H9 (cell line): ENCODE measurements around the gene TMEM119. TPM values are rescaled to one million over a fixed set of nuclear protein-coding genes. Genes with fewer than 3 reads are reported as not detected.

Experiments
- DNase-seq: peaks from one replicate; pipeline ENCODE4 v3.0.0-alpha.2; 2017
- H2AFZ ChIP-seq: one replicate; pipeline ENCODE4 v1.6.1; 2013; ENCODE audit warnings: mild to moderate bottlenecking, low read length, control low read depth, moderate library complexity
- H2AK5ac ChIP-seq: 2 replicates; pipeline ENCODE4 v1.6.1; 2013; ENCODE audit warnings: low read length, control low read depth, mixed read lengths; ENCODE audit not compliant: insufficient read length
- H2BK120ac ChIP-seq: one replicate; pipeline ENCODE4 v1.6.1; 2013; ENCODE audit warnings: low read depth, mild to moderate bottlenecking, low read length, control low read depth, inconsistent platforms; ENCODE audit not compliant: poor library complexity, severe bottlenecking
- H2BK12ac ChIP-seq: 2 replicates; pipeline ENCODE4 v1.6.1; 2013; ENCODE audit warnings: low read length, control low read depth, mixed read lengths, low read depth; ENCODE audit not compliant: insufficient read length
- H2BK15ac ChIP-seq: 2 replicates; pipeline ENCODE4 v1.6.1; 2013; ENCODE audit warnings: low read depth, low read length, control low read depth
- H2BK20ac ChIP-seq: one replicate; pipeline ENCODE4 v1.6.1; 2013; ENCODE audit warnings: low read depth, mild to moderate bottlenecking, low read length, control low read depth, inconsistent platforms; ENCODE audit not compliant: poor library complexity, severe bottlenecking
- H2BK5ac ChIP-seq: 2 replicates; pipeline ENCODE4 v1.6.1; 2013; ENCODE audit warnings: low read length, control low read depth, mixed read lengths; ENCODE audit not compliant: insufficient read length
- H3K14ac ChIP-seq: 2 replicates; pipeline ENCODE4 v1.6.1; 2013; ENCODE audit warnings: low read length, control low read depth; ENCODE audit not compliant: insufficient read depth
- H3K18ac ChIP-seq: 2 replicates; pipeline ENCODE4 v1.6.1; 2013; ENCODE audit warnings: low read depth, mild to moderate bottlenecking, mixed read lengths, low read length, control low read depth; ENCODE audit not compliant: insufficient read length
- H3K23ac ChIP-seq: 2 replicates; pipeline ENCODE4 v1.6.1; 2013; ENCODE audit warnings: low read length, control low read depth, mixed read lengths, low read depth; ENCODE audit not compliant: insufficient read length
- H3K23me2 ChIP-seq: 2 replicates; pipeline ENCODE4 v1.6.1; 2013; ENCODE audit warnings: low read depth, mild to moderate bottlenecking, mixed read lengths, low read length, control low read depth; ENCODE audit not compliant: insufficient read length, poor library complexity, severe bottlenecking
- H3K27ac ChIP-seq: 2 replicates; pipeline ENCODE4 v1.5.1; 2013; ENCODE audit warnings: low read length, control low read depth, mixed read lengths, low read depth; ENCODE audit not compliant: insufficient read length
- H3K27me3 ChIP-seq: 2 replicates; pipeline ENCODE4 v1.6.1; 2013; ENCODE audit warnings: low read length, control low read depth, inconsistent platforms; ENCODE audit not compliant: insufficient read depth
- H3K4ac ChIP-seq: 2 replicates; pipeline ENCODE4 v1.6.1; 2013; ENCODE audit warnings: low read depth, mild to moderate bottlenecking, control low read depth, inconsistent platforms, low read length, moderate library complexity
- H3K4me1 ChIP-seq: 2 replicates; pipeline ENCODE4 v1.6.1; 2013; ENCODE audit warnings: low read length, control low read depth, inconsistent platforms; ENCODE audit not compliant: insufficient read depth
- H3K4me2 ChIP-seq: 2 replicates; pipeline ENCODE4 v1.6.1; 2013; ENCODE audit warnings: low read length, control low read depth, mixed read lengths; ENCODE audit not compliant: insufficient read length, insufficient read depth
- H3K56ac ChIP-seq: 2 replicates; pipeline ENCODE4 v1.6.1; 2013; ENCODE audit warnings: low read depth, mild to moderate bottlenecking, mixed read lengths, low read length, control low read depth; ENCODE audit not compliant: insufficient read length
- H3K79me1 ChIP-seq: 2 replicates; pipeline ENCODE4 v1.6.1; 2013; ENCODE audit warnings: low read depth, mild to moderate bottlenecking, moderate library complexity, low read length, control low read depth, inconsistent platforms; ENCODE audit not compliant: insufficient read depth, poor library complexity, severe bottlenecking
- H3K79me2 ChIP-seq: 2 replicates; pipeline ENCODE4 v1.6.1; 2013; ENCODE audit warnings: low read length, control low read depth, inconsistent platforms; ENCODE audit not compliant: insufficient read depth
- H3K9ac ChIP-seq: 2 replicates; pipeline ENCODE4 v1.6.1; 2013; ENCODE audit warnings: low read length, control low read depth, mixed read lengths; ENCODE audit not compliant: insufficient read length; ENCODE audit errors: extremely low read depth
- H3K9me3 ChIP-seq: one replicate; pipeline ENCODE4 v1.6.1; 2013; ENCODE audit warnings: low read depth, low read length, inconsistent platforms; ENCODE audit not compliant: control insufficient read depth
- H3T11ph ChIP-seq: one replicate; pipeline ENCODE4 v1.6.1; 2013; ENCODE audit warnings: mild to moderate bottlenecking, low read length, control low read depth, inconsistent platforms
- H4K20me1 ChIP-seq: one replicate; pipeline ENCODE4 v1.6.1; 2013; ENCODE audit not compliant: control insufficient read depth, insufficient read length, insufficient read depth
- H4K5ac ChIP-seq: 2 replicates; pipeline ENCODE4 v1.6.1; 2013; ENCODE audit warnings: low read depth, mild to moderate bottlenecking, mixed read lengths, low read length, control low read depth; ENCODE audit not compliant: insufficient read length
- H4K8ac ChIP-seq: replicated peaks from 2 replicates; pipeline ENCODE4 v1.6.1; 2013; ENCODE audit warnings: low read length, control low read depth, mixed read lengths, low read depth; ENCODE audit not compliant: insufficient read length
- H4K91ac ChIP-seq: 2 replicates; pipeline ENCODE4 v1.6.1; 2013; ENCODE audit warnings: low read depth, mild to moderate bottlenecking, moderate library complexity, mixed read lengths, low read length, control low read depth; ENCODE audit not compliant: insufficient read length
- H3K27ac Mint-ChIP-seq, 3 experiments: 2 replicates in 2 of 3; 3 replicates in 1 of 3; pipeline ENCODE4 v1.8.0; 2020 to 2021; ENCODE audit warnings: mixed read lengths in 3 of 3, mild to moderate bottlenecking in 1 of 3, moderate library complexity in 1 of 3
- H3K27me3 Mint-ChIP-seq: 2 replicates; pipeline ENCODE4 v1.8.0; 2021; ENCODE audit warnings: low read depth, mild to moderate bottlenecking, moderate library complexity, mixed read lengths
- H3K36me3 Mint-ChIP-seq, 3 experiments: 2 replicates in 2 of 3; 3 replicates in 1 of 3; pipeline ENCODE4 v1.8.0; 2020 to 2021; ENCODE audit warnings: low read depth in 3 of 3, mixed read lengths in 3 of 3; ENCODE audit not compliant: insufficient read depth in 1 of 3
- H3K4me1 Mint-ChIP-seq, 2 experiments: 2 replicates each; pipeline ENCODE4 v1.8.0; 2020; ENCODE audit warnings: mixed read lengths in 2 of 2
- H3K4me3 Mint-ChIP-seq, 2 experiments: 2 replicates in 1 of 2; 3 replicates in 1 of 2; pipeline ENCODE4 v1.8.0; 2020 to 2021; ENCODE audit warnings: mild to moderate bottlenecking in 2 of 2, mixed read lengths in 2 of 2, moderate library complexity in 1 of 2
- H3K9me3 Mint-ChIP-seq, 2 experiments: 2 replicates in 1 of 2; 3 replicates in 1 of 2; pipeline ENCODE4 v1.8.0; 2020; ENCODE audit warnings: mild to moderate bottlenecking in 2 of 2, mixed read lengths in 2 of 2, moderate library complexity in 1 of 2
- WGBS: extraction: QIAGEN DNeasy Blood & Tissue Kit; methylation state at CpG from one replicate; pipeline ENCODE4 v1.1.7; 2013; ENCODE audit warnings: missing lambda C conversion rate, low lambda C conversion rate, mixed read lengths; ENCODE audit not compliant: insufficient read length; ENCODE audit errors: extremely low coverage; 5-methylcytosine and 5-hydroxymethylcytosine counted together
- total RNA-seq: library from RNA; stranded (reverse); gene quantifications from 2 replicates; pipeline ENCODE4 v1.2.1, GENCODE V29; 2021
- TF ChIP-seq, protein P1 (sequence below): fragments of 200-600 bp; sonication (generic); conservative IDR thresholded peaks from 3 replicates; pipeline ENCODE4 v1.8.0; 2021; ENCODE audit warnings: antibody characterized with exemption, mild to moderate bottlenecking

Gene TMEM119
- total RNA-seq, 1 experiment from 2014 or later = not detected

DNA sequence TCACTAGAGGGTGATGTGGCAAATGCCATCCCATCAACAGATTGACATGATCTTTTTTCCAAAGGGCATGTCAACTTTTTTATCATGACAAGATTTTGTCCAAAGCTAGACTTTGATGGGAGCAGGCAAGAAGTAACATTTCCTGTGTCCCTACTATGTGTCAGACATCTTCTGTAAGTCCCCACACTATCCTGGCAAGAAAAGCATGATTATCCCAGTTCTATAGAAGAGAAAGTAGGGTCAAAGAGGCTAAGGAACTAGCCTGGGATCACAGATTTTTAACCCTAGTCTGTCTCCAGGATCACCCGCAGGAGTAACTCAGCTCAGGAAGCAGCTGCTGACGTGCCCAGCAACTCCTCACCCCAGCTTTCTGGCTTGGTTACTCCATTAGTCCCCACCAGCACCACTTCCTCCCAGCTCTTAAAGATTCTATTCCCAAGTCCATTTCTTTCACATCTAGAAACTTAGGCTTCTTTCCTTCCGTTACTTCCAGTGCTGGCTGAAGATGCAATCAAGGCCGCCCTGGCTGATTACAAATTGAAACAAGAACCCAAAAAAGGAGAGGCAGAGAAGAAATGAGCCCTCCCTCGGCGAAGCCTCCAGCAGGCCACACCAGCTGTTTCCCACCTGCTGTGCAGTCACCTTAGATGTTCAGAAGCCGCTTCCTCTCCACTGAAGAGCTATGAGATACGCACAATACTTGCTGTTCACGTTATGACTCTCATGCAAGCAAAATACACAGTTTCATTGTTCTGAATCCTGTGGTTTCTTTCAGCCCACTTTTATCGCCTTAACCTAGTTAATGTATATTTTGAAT lies 29.3 kb downstream of the TMEM119 start:
- Histone ChIP-seq H3K4ac (no peak overlapping the region), H3T11ph (no peak overlapping the region), H2BK5ac (no peak overlapping the region), H2BK120ac (no peak overlapping the region), H3K23ac (no peak overlapping the region), H4K8ac (no peak overlapping the region), H3K79me2 (no peaks in the 10 kb centered on the region), H3K4me2 (no peak overlapping the region), H2AK5ac (no peak overlapping the region), H3K27me3 (no peaks in the 10 kb centered on the region), H2BK12ac (no peak overlapping the region), H4K20me1 (no peaks in the 10 kb centered on the region), H3K23me2 (no peaks in the 10 kb centered on the region), H3K9ac (no peak overlapping the region), H4K91ac (no peak overlapping the region), H3K27ac (no peak overlapping the region), H2AFZ (no peak overlapping the region), H3K4me1 (no peaks in the 10 kb centered on the region), H3K56ac (no peak overlapping the region), H2BK20ac (no peak overlapping the region), H2BK15ac (no peak overlapping the region), H3K79me1 (no peaks in the 10 kb centered on the region), H3K18ac (no peak overlapping the region), H4K5ac (no peak overlapping the region), H3K9me3 (no peaks in the 10 kb centered on the region), H3K14ac (no peak overlapping the region)
- Mint-ChIP-seq H3K4me3 (no peak overlapping the region), H3K9me3 (no peaks in the 10 kb centered on the region), H3K27me3 (no peaks in the 10 kb centered on the region; the same call in 1 of the 2 replicates), H3K36me3 (peaks cover 16 to 55% (median 52%) of the 10 kb centered on the region in 3 experiments; a peak in 6 of 7 replicates), H3K4me1 (peaks cover 1 to 4% of the 10 kb centered on the region in 2 experiments; a peak in 1 of 4 replicates), H3K27ac (no peak overlapping the region)
- no CpG with 5 or more reads among the region's 10 CpGs for WGBS
- no peak for DNase-seq
- TF ChIP-seq, protein P1, sequence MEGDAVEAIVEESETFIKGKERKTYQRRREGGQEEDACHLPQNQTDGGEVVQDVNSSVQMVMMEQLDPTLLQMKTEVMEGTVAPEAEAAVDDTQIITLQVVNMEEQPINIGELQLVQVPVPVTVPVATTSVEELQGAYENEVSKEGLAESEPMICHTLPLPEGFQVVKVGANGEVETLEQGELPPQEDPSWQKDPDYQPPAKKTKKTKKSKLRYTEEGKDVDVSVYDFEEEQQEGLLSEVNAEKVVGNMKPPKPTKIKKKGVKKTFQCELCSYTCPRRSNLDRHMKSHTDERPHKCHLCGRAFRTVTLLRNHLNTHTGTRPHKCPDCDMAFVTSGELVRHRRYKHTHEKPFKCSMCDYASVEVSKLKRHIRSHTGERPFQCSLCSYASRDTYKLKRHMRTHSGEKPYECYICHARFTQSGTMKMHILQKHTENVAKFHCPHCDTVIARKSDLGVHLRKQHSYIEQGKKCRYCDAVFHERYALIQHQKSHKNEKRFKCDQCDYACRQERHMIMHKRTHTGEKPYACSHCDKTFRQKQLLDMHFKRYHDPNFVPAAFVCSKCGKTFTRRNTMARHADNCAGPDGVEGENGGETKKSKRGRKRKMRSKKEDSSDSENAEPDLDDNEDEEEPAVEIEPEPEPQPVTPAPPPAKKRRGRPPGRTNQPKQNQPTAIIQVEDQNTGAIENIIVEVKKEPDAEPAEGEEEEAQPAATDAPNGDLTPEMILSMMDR = no peak
